ENCODE results near the gene RHOD.

- TF ChIP-seq RNF219 (CRISPR knock-in tag; IDR thresholded peaks at IDR 0.05) = no peak
- no peak for TF ChIP-seq BACH1 (tag; IDR thresholded peaks at IDR 0.05)
- TF ChIP-seq CBFA2T3 (IDR thresholded peaks at IDR 0.05) = no peak
- no peak for TF ChIP-seq ARID3A (IDR thresholded peaks at IDR 0.05; ENCODE audit: borderline replicate concordance, low read depth, low read length)
- TF ChIP-seq RBM39 (optimal IDR thresholded peaks at IDR 0.05; ENCODE audit: low read depth, low read length) = no peak
Measured at GRCh38 chr11:67111261-67111660, 54.6 kb downstream of the RHOD start.

Data from K562 (cell line).